Fibroblast of skin of left biceps (primary cell): ENCODE data around the gene RAPGEF2.
"Not testable (repeated sequence)": the region's sequence is repeated elsewhere in the genome, so short reads cannot be mapped to it uniquely, and the experiment has no call there.

Experiments
- DNase-seq, 2 experiments: peaks; one replicate each; pipeline ENCODE4 v3.0.0-alpha.2; 2013; ENCODE audit warnings: low read depth in 2 of 2

The RAPGEF2 gene

DNA sequence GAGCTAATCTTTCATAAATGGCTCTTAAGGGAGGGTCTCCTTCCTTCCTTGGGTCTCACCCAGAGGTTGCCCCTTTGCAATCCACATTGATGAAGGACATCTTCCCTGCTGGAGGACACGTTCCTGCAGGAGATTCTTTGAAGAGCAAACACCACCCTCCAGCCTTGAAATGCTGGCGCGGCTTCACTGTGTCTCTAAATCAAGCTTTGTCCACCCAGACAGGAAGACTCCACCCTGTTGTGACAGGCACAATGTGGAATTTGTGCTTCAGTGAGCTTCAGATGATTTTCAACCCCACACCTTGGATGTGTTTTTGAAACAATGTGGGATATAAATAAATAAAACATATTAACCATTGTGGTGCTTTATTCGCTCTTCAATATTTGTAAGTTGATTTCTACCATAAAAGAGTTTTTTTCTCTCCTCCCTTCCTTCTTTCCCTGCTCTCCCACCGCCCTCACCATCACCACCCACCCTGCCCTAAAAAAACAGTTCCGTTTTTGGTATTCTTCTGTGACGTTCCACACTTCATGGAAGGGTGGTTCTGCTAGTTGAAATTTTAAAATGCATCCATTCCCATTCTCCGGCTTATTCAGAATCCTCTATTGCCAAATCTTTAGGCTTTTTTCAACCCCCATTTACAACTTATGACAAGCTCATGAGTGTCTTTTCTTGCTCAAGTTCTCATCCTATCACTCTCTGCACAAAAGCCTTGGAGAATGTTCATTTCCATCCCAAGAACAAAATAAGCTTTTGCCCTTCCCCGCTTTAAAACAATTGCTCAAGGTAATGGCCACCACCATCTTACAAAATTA is 264.3 kb downstream of the RAPGEF2 start:
- DNase-seq, result no peak

DNA sequence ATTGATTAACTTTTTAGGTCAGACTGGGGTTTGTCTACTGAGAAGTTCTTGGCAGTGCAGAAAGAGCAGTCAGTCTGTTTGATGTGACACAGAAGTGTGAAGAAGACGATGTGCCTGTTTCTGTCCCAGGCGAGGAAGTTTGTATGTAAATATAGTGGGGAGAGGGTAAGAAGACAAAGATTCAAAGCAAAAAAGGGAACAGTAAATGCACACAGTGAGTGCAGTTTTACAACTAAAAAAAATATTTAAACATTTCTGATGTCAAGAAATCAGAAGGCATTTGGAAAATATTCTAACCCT is 264.9 kb downstream of the RAPGEF2 start:
- DNase-seq, result no peak

DNA sequence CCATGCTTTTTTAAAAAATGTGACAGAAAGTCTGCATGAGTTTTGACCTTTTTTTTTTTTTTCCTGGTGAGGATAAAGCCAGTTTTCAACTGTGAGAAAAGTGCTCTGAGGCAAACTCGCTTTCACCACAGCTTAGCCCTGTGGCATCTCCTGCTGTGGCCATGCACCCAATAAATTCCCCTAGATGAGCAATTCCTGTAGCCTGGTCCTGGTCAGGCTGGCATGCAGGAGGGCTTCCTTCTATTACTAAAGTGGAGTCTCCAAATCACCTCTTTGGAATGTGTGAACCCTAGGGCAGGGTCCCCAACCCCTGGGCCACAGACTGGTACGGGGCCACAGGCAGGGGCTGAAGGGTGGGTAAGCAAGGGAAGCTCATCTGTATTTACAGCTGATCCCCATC is 265.4 kb downstream of the RAPGEF2 start:
- DNase-seq, result no peak

GRCh38 chr4:159369256-159369655 is 266.4 kb downstream of the RAPGEF2 start:
- no peak for DNase-seq

DNA sequence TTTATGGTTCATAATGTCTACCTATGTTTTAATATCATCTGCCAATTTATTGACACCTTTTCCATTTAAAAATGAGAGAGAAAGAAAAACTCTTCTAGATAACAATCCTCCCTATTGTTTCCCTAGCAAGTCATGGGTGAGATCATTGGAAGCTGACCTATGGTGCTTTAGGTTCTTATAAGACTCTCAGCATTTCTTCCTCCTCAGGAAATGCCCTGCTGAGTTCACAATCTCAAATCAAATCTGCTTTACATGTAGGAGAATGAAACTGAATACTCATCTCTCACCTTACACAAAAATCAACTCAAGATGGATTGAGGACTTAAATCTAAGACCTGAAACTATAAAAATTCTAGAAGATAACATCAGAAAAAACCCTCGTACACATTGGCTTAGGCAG is 267.4 kb downstream of the RAPGEF2 start:
- no peak for DNase-seq

DNA sequence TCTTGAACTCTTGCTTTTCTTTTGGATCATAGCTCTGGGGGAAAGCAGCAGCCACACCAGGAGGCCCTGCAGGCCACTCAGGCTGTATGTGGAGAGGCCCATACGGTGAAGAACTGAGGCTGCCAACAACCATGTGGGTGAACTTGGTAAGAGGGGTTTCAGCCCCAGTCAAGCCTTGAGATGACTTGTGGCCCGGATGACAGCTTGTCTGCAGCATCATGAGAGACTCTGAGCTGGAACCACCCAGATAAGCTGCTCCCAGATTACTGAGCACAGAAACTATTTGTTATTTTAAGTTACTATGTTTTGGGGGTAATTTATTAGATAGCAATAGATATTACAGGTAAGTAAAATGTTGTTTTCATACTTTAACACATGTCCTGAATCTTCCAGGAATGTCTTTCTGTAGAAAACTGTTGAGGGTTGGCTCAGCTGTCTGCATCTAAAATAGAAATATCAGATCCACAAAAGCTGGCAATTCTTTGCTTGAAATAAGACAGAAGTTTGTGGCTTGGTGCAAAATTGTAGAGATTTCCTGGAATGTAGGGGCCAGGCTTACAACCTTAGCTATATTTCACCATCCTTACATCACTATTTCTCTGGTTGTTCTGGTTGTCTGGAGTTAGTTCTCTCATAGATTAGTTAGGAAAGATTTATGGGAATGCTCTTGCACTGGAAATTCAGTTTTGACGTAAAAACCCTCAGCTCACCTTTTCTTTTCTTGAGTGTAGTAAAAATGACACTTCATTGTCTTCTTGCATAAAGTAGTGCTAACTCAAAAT is 272.1 kb downstream of the RAPGEF2 start:
- DNase-seq, result peak; percentile 80 to 86

- no peak for DNase-seq
Observed at GRCh38 chr4:159376289-159376688, 273.4 kb downstream of the RAPGEF2 start.

- DNase-seq, result no peak
Observed at GRCh38 chr4:159378056-159378616, 275.3 kb downstream of the RAPGEF2 start.

DNA sequence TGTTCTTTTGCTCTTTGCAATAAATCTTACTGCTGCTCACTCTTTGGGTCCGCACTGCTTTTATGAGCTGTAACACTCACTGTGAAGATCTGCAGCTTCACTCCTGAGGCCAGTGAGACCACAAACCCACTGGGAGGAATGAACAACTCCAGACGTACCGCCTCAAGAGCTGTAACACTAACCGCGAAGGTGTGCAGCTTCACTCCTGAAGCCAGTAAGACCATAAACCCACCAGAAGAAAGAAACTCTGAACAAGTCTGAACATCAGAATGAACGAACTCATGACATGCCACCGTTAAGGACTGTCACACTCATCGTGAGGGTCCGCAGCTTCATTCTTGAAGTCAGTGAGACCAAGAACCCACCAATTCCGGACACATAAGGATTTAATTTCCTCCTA is 276.2 kb downstream of the RAPGEF2 start:
- not testable (repeated sequence) for DNase-seq

GRCh38 chr4:159379836-159380235 is 277.0 kb downstream of the RAPGEF2 start:
- DNase-seq, result no peak

DNA sequence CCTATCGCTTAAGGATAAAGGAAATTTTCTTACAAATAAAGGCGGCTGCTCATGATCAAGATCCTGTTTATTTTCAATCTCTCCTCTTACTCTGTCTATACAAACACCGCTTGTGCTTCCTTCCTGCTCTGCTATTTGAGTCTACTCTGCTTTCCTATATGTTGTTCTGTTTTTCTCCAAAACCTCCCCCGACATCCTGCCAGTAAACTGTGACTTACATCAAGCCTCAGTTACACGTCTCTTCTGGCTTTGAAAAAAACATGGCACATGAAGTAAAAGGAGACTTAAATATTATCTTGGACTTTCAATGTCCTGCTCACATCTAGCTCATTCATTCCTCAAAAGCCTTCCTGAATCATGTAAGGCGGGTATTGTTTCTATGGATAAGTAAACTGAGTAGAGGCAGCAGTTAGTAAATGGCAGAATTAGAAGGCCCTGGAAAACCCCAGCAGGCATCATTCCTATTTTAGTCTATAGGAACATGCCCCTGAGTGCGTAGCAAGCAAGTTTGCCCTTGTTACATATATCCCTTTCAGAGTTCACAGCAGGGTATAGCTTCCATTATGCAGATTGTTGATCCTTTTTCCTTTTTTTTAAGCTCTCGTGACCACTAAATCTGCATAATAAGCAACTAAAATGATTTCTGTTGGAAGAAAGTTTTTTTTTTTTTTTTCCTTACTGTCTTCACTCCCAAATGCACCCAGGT is 280.1 kb downstream of the RAPGEF2 start:
- no peak for DNase-seq

DNA sequence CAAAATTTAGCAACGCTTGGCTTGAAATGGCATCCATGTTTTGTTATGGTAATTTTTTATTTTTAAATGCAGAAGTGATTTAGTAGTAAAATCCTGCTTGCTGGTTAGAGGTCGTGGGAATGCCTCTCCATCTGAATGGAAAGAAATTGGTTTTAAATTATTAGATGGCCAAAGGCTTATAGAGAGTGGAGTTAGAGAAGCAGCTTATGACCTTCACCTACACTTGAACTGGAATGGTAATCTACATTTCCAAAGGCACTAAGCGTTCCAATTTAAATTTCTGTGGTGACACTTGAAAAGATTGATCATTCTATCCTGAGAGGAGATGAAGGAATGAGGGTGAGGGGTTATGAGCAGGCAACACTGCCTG is 280.7 kb downstream of the RAPGEF2 start:
- DNase-seq, result no peak

- DNase-seq, result no peak
Observed at GRCh38 chr4:159384017-159384416, 281.1 kb downstream of the RAPGEF2 start.

- DNase-seq, result no peak
Observed at GRCh38 chr4:159384632-159385031, 281.8 kb downstream of the RAPGEF2 start.

DNA sequence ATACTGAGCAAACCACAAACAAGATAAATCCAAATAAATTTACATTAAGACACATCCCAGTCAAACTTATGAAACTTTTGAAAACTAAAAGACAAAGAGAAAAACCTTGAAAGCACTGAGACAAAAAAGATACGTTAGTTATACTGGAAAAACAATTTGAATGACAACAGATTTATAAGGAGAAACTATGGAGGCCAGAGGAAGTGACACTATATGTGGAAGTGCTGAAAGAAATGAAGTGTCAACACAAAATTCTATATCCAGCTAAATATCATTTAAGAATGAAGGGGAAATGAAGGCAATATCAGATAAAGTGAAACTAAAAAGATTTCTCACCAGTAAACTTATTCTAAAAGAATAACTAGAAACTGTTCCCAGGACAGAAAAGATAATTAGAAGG is 283.7 kb downstream of the RAPGEF2 start:
- DNase-seq, result no peak

GRCh38 chr4:159389756-159390155 is 286.9 kb downstream of the RAPGEF2 start:
- DNase-seq, result no peak

GRCh38 chr4:159390648-159391047 is 287.8 kb downstream of the RAPGEF2 start:
- peak; percentile 94 for DNase-seq

GRCh38 chr4:159395693-159396092 is 292.8 kb downstream of the RAPGEF2 start:
- no peak for DNase-seq

GRCh38 chr4:159396151-159396550 is 293.3 kb downstream of the RAPGEF2 start:
- no peak for DNase-seq

DNA sequence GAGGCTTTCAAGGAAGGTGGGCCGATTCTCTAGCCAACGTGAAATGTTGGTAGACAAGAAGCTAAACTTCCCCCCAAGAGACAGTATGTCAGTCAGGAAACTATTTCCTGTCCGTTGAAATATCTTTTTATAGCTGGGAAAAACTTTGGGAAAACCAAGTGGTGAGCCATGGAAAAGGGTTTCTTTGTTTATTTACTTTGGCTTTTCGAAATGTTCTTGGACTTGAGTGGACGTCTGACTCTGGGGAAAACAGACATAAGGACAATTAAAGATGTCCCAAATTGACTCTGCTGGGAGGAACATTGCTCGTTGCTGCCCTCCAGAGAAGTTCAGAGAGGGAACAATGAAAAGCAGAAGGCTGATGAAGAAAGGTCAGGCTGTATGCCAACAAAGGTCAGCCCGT is 295.4 kb downstream of the RAPGEF2 start:
- no peak for DNase-seq

GRCh38 chr4:159400558-159401225 is 297.8 kb downstream of the RAPGEF2 start:
- DNase-seq, result peak; percentile 73

- DNase-seq, result no peak
Observed at GRCh38 chr4:159401226-159401712, 298.4 kb downstream of the RAPGEF2 start.
